ENCODE results near the gene VSIG10L2.

Gene VSIG10L2

DNA sequence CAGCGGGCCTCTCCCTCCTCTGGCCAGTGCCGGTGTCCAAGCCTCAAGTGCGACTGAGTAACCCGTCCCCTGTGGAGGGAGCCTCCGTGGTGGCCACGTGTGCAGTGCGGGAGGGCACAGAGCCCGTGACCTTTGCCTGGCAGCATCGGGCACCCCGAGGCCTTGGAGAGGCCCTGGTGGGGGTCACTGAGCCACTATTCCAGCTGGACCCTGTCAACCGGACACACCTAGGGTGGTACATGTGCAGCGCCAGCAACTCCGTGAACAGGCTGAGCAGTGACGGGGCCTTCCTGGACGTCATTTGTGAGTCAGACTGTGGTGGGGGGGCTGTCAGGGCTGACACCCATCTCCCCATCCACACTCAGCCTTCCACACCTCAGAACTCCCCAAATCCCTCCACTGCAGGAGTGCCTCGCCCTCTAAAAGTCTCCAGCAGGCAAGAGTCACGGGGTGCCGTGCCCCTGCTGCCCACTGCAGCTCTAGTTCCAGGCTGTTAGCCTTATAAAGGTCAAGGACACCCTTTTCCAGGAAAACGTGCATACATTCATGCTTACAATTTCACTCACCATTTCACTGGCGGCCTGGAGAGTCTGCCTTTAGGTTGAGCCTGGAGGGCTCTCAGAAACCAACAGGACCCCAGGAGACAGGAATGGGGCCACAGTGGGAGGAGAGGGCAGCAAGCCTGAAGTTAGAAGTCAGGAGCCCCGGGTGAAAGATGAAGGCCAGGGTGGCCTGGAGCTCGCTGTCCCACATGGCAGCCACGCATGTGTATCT lies 2.6 kb downstream of the VSIG10L2 start:
- DNase-seq, result no peak

GRCh38 chr11:125949271-125950177 lies 3.7 kb downstream of the VSIG10L2 start:
- no peak for DNase-seq

GRCh38 chr11:125950178-125950490 lies 4.3 kb downstream of the VSIG10L2 start:
- DNase-seq, result no peak

DNA sequence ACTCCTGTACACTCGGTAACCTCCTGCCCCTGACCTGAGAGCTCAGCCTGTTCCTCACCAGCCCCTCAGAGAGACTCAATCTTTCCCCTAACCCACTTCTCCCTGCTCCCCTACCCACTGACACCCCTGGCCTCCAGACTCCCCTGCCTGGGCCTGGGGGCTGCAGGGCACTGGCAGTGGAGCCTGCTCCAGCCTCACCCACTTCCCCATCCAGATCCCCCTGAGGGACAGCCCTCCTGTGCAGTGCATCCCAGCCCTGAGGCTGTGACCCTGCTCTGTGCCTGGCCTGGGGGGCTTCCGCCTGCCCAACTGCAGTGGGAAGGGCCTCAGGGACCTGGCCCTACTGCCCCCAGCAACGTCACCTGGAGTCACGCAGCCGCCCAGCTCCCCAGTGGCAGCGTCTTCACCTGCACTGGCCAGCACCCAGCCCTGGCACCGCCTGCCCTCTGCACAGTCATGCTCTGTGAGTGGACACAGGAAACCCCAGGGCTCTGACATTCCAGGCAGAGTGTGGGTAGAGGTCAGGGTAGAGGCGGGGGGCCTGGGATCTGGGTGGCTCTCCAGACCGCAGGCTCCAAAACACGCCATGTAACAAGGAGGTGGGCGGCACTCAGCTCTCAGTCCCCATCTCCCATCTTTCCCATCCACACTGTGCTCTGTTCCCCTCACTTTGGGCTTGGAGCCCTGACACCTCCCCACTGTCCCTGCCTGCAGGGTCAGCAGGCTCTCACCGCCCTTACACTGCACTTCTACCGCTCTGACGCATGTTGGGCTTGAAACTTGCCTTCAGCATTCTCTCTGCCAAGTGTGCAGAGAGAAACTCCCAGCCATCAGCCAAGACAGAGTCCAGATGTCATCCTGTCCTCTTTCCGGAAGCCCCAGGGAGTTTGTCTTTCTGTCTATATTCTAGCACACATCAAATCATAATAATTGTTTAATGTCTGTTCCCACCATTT lies 5.1 kb downstream of the VSIG10L2 start:
- no peak for DNase-seq

GRCh38 chr11:125951731-125952130 lies 5.9 kb downstream of the VSIG10L2 start:
- no peak for DNase-seq

GRCh38 chr11:125952559-125952958 lies 6.7 kb downstream of the VSIG10L2 start:
- DNase-seq, result no peak

DNA sequence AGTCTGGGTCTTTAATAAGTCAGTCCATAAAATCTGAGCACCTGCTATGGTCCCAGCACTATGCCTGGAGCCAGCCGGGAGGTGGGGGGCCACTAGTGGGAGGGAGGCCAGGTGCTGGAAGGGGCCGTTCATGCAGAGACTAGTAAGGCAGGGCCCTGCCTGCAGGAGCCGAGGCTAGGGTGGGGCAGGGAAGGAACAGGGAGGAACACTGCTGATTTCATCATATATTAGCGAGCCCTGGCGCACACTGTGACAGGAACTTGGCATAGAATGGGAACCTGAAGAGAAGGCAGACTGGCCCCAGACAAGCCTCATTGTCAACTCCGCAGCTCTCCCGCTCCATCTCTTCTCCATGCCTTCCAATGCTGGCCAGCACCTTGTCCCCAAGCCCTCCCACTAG lies 7.1 kb downstream of the VSIG10L2 start:
- DNase-seq, result no peak

- DNase-seq, result no peak
Measured at GRCh38 chr11:125953401-125953935, 7.6 kb downstream of the VSIG10L2 start.

DNA sequence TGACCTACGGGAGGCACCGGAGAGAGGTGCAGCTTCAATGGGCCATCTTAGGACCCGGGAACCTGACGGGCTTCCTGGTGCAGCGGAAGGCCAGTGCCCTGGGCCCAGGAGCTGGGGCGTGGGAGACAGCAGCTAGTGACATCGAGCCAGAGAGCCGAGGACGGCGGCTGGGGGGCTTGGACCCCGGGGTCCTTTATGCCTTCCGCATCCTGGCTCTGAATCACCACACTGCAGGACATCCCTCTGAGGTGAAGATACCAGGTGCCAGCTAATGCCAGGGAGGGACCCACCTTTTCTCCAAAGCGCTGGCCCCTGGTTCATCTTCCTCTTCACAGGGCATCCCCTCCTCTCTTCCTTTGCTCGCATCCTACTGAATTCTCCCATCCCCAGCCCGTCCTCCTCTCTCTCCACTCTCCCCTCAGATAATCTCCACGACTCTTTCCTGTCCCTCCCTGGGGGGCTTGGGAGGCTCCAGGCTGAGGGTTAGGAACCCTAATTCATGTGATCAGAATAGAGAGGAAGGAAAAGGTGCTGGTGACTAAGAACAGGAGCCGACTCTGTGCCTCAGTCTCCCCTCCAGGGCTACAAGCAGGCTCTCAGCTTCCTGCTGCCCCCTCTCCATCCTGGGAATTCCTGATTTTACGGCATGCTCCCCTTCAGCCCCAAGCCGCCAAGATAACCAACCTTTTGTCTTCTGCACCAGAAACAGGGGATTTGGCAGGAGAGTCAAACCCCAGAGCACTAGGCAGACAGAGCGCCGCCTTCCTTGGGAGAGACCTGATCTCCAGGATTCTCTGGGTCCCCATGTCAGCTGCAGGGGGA lies 8.5 kb downstream of the VSIG10L2 start:
- DNase-seq, result no peak

GRCh38 chr11:125954945-125955640 lies 9.2 kb downstream of the VSIG10L2 start:
- DNase-seq, result no peak

DNA sequence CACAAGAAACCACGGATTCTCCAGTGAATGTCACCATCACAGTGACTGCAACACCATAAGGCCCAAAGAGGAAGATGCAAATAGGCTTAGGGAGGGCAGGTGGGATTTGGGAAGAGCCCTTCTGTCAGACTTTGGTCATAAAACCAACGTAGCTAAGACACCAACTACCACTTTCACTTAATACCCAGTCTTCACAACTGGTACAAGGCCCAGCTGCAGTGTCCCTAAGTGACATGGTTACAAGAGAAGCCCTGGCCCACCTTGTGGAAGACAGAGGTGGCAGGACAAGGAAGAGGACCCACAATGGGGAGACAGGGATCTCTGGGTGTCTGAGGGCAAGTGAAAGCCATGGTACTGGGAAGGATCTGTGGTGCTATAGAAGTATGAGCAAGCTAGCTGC lies 10.0 kb downstream of the VSIG10L2 start:
- no peak for DNase-seq

- no peak for DNase-seq
Measured at GRCh38 chr11:125956391-125957134, 10.7 kb downstream of the VSIG10L2 start.

DNA sequence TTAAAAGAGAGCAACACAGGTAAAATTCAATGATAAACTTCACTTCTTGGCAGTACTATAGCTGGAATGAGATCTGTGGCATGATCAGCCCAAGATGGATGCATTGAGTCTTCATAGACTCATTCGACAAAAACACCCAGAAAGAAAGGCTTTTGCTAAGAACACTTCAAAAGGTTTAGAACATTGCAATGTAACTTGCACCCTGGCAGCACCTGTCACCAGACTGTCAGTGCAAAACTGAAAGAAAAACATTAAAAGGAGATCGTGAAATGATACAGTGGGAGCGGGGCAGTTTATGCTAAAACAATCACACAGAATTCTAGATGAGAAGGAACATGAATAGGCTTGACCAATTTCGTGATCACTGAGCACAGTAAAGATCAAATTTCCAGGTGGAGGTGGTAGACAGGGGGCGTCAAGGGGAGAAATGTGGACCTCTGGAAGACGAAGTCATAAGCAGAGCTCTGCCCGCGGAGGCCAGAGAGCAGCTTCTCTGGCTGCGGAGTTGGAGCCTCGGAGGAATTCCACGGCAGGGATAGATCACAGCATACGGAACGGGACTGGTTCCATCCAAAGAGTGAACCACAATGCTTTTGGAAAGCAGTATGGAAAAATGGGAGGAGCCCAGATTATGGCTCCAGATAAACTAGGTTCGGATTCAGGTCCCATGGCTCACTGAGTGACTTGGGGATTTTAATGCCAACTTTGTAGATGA lies 11.9 kb downstream of the VSIG10L2 start:
- no peak for DNase-seq

GRCh38 chr11:125958872-125959400 lies 13.1 kb downstream of the VSIG10L2 start:
- no peak for DNase-seq

GRCh38 chr11:125959511-125959910 lies 13.7 kb downstream of the VSIG10L2 start:
- DNase-seq, result no peak

DNA sequence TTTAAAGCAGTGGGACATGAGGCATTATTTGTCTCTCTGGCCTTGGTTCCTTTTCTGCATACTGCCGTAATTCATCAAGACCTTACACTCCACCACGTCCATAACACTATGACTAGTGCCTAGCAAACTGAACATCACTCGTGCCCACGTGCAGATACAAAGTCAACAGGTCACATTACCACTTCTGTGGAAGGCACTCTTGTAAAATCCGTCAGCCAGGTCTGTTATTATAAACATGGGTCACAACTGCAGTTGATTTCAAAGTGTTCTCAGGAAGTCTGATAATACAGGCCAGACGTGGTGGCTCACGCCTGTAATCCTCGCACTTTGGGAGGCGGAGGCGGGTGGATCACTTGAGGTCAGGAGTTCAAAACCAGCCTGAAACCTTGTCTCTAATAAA lies 14.1 kb downstream of the VSIG10L2 start:
- DNase-seq, result no peak

DNA sequence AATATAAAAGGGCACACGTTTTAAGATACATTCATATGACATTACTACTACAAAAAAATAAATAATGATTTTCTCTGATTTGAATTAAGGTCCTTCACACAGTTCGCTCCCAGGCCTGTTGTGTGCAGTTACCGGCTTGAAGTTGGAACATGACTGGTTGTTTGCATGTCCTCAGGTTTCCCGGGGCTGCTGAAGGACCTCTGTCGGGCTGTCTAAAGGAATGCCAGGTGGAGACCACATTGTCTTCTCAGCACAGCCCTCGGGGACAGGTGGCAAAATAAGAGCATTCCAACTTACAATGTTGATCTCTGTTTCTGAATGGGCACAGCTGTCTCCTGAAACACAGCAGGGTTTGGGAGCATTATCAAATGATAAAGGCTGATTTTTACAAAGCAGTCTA lies 14.9 kb downstream of the VSIG10L2 start:
- no peak for DNase-seq

DNA sequence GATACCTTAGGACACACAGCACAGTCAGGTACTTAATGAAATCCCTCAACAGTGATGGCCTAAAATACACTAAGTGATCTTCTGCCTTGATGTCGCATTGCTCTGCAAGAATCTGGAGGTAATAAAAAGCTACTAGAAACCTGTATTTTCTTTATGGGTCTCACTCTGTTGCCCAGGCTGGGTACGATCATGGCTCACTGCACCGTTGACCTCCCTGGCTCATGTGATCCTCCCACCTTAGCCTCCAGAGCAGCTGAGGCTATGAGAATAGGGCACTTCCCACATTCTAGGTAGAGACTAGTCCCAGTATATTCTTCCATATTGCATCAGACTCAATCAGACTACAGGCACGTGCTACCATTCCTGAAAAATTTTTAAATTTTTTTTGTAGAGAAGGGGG lies 21.7 kb downstream of the VSIG10L2 start:
- DNase-seq, result no peak

DNA sequence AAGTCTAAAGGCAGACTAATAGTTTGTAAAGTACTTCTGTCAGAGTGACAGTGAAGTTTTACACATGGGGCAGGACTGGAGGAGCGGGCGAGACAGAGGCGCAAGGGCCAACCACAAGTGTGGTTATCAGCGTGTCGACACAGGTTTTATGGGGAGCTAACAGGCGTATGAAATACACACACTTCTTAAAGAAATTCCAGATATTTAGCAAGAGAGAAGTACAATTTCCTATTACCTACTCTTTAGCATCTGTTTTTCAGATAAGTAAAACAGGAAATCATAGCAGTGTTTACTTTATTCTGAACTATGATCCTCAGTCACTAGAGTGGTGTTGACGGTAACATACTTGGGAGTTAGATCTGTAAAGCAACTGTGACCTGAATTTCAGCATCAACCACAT lies 22.5 kb downstream of the VSIG10L2 start:
- no peak for DNase-seq

GRCh38 chr11:125971618-125972017 lies 25.8 kb downstream of the VSIG10L2 start:
- no peak for DNase-seq
